NCI-H2171 treated with DMSO at 0.1 percent for 48 hours (cell line): ENCODE measurements around the gene BBS9.
"Not testable (repeated sequence)": the region's sequence is repeated elsewhere in the genome, so short reads cannot be mapped to it uniquely, and the experiment has no call there.

ENCODE experiments used
- DNase-seq: peaks from one replicate; lab custom pipeline; 2025; lab: John Stamatoyannopoulos, UW

The BBS9 gene

DNA sequence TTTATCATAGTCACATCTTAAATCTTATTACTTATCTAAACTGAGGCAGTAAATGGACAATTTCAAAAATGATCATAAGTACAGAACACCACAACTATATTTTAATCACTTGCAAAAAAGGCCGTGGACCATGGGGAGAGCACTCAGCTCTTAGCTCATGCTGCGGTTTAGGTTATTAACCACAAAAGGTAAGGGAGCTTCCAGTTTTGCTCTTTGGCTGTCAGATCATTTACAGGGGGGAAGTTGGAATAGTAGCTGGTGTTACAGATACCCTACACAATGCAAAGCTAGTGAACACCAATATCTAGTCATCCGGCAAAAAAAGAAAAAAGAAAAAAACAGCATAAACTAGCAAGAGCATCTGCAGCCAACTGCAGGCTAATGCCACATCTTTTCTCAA lies 147.0 kb downstream of the BBS9 start:
- DNase-seq = no peak

DNA sequence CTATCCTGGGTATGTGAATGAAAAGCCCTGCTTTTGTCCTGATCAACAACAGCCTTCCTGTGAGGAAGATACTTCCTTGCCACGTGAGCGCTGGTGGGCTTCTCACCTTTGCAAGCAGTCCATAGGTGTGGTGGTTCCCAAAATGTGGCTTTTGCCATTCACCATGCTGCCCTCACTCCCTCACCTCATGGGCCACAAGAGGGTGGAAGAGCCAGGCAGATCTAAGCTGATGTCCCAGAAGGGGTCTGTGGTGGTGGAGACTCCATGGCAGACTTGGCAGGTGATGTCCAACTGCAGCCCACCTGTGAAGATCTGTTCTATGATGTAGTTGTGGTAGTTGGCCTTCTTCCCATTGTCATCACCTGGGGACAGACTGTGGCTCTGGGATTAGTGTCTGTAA lies 147.4 kb downstream of the BBS9 start:
- DNase-seq = no peak

DNA sequence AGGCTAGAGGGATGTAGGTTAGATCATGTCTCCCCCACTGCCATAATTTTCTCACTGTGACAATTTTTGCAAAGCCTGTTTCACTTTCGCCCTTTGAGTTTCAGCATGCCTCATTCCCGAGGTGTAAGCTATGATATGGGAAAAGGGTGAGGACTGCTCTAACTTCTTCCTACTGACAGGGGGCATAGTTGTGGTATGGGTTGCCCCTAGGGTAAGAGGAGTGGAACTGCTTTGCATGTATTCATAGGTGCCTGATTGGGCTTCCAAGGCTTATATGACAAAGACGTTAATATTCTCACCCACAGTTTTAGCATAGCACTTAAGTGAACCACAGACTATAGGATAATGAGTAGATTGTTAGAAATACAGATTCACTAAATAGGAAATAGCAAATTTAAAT lies 148.7 kb downstream of the BBS9 start:
- no peak for DNase-seq

DNA sequence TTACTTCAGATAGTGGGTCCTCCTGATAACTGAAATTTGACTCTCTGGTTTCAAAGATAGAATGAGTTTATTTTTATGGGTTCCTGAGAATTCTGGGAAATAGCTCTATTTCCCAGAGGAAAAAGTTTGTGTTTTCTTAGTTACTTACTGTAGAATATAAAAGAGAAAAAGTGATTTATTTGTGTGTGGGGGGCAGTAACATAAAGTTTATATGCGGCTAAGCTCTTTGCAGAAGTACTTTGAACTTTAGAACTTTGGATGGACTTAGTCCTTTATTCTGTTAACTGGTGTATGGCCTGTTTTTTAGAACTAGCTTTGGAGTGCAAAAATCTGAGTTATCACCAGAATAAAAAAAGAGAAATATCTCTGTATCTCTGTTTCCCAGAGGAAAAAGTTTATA lies 157.1 kb downstream of the BBS9 start:
- DNase-seq = no peak

DNA sequence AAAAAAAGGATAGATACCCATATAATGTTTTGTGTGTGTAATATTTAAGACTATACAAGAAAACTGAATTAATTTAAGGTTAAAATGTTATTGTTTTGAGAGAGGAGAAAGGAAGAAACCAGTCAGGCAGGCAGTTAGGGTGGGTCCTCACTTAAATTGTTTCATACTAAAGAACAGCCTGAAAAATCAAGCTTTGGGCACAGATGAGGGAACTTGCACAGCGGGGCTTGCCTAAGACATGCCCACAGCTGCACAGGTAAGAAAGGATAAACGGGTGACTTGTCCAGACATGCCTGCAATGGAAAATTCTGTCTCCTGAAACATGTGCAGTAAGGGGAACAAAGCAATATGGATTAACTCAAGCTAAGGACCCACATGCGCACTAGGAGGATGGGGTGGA lies 158.4 kb downstream of the BBS9 start:
- DNase-seq = peak; percentile 63

DNA sequence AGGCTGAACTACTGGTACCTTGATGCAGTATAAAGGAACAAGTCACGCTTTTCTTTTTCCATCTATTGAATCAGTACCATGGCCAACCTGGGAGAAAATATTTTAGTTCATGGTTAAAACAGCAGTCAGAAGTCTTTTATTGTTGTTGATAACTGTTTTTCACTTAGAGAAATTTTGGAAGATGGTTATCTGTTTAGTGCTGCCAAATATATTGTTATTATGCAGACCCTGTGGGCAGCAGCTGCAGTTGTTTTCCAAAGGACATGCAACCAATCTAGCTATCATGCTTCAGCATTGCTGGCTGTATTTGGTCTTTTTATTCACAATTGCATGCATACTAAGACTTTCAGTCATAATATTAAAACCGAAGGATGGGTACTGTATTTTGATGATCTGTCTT lies 169.5 kb downstream of the BBS9 start:
- DNase-seq = no peak

DNA sequence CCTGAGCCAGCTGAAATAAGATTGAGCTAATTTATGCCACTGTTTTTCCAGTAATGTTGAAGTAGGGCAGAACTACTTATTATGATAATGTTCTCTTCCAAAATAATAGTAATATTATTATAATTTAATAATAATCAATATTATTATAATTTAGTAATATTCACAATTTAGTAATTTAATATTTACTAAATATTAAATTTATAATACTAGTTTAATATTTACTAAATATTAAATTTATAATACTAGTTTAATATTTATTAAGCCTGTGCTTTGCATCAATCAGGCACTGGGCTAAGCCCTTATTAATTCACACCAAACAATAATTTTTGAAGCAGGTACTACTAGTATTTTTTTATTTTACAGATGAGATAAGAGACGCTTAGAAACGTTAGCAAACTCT lies 170.1 kb downstream of the BBS9 start:
- no peak for DNase-seq

DNA sequence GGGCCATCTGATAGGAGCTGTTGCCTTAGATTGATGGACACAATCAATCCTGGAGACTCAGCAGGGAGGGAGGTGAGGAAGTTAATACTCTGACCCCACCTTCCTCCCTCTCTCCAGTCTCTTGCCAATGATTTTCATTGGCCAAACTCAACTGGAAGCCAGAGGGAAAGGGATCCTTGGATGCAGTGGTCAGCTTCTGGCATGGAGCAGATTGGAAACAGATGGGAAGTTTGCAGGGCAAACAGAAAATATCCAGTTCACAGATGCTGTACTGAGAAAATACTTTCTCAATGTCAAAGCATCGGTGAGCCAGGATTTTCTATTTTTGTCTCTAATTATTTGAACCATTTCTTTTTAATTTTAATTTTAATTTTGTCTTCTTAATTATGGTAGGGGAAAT lies 170.8 kb downstream of the BBS9 start:
- no peak for DNase-seq

DNA sequence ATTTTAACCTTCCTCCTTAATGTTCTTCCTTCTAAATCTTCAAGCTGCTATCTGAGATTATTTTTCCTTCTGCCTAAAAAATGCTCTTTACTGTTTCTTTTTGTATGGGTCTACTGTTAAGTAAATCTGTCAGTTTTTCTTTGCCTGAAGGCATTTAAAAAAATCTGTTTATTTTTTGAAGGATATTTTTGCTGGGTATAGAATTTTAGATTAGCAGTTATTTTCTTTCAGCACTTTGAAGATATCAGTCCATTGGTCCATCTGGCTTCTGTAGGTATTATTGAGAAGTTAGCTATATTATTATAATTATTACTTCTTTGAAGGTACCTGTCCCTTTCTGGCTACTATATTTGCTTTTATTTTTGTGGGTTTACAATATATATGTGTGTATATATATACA lies 171.4 kb downstream of the BBS9 start:
- no peak for DNase-seq

DNA sequence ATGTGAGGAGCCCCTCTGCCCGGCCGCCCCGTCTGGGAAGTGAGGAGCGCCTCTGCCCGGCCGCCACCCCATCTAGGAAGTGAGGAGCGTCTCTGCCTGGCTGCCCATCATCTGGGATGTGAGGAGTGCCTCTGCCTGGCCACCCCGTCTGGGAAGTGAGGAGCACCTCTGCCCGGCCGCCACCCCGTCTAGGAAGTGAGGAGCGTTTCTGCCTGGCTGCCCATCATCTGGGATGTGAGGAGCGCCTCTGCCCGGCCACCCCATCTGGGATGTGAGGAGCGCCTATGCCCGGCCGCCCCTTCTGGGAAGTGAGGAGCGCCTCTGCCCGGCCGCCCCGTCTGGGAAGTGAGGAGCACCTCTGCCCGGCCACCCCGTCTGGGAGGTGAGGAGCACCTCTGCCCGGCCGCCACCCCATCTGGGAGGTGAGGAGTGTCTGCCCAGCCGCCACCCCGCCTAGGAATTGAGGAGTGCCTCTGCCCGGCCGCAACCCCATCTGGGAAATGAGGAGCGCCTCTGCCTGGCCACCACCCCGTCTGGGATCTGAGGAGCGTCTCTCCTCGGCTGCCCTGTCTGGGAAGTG lies 174.7 kb downstream of the BBS9 start:
- not testable (repeated sequence) for DNase-seq

DNA sequence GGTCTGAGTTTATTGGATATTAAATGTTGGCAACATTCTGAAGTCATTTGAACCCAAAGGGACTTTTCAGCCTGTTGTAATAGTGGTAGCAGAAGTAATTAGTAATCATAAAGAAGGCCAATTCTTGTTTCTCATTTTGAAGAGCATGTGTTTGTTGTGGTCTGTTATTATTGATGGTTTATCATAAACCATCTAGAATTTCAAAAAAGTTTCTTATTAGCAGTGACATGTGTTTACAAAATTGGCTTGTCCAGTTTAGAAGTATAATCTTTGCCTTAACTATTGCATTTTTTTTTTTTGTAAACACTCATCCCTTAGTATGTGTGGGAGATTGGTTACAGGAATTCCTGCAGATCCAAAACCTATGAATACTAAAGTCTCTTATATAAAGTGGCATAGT lies 177.8 kb downstream of the BBS9 start:
- no peak for DNase-seq

DNA sequence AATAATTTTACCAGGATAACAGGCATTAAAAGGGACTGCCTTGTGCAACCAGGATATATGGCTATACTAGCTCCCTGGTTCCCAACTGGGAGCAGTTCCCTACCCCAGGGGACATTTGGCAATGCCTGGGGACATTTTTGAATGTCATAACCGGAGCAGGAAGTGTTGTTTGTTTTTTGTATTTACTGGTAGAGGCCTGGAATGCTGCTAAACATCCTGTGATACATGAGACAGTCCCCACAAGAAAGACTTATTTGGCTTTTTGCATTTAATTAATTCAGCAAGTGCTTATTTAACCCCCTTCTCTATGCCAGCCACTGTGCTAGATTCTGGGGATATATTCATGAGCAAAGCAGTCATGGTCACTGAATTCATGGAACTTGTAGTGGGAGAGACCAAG lies 181.2 kb downstream of the BBS9 start:
- no peak for DNase-seq

DNA sequence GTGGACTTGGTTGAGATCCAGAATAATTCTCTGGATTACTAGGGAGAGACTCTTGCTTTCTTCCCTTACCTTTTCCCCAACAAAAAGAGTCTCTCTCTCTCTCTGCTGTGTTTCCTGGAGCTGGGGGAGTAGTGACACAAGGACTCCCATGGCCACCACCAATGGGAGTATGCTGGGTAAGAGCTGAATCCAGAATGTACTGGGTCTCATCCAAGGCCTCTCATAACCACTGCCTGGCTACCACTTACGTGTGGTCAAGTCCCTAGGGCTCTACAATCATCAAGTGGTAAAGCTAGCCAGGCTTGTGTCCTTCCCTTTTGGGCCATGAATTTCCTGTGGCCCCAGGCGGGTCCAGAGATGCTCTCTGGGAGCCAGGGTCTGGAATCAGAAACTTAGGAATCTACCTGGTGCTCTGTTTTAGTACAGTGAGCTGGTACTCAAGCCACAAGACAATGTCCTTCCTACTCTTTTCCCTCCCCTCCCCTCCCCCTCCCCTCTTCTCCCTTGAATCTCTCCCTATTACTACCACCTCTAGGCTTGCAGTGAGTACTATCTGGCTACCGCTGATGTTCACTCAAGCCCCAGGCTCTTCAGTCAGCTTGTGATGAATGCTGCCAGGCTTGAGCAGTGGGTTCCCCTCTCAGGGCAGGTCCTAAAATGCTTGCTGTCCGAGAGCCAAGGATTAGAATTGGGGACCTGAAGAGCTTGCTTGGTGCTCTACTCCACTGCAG lies 196.6 kb downstream of the BBS9 start:
- no peak for DNase-seq

DNA sequence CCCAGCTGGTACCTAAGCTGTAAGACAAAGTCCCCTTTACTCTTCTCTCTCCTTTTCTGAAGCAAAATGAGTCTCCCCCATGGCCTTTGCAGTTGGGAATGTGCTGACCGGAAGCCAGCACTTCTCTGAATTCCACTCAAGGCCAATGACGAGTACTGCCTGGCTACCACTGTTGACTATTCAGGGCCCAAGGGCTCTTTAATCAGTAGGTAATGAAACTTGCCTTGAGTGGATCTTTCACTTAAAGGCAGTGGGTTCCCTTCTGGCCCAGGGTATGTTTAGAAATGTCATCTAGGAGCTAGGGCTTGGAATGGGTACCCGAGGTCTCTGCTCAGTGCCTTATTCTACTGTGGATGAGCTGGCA lies 197.1 kb downstream of the BBS9 start:
- DNase-seq = no peak

DNA sequence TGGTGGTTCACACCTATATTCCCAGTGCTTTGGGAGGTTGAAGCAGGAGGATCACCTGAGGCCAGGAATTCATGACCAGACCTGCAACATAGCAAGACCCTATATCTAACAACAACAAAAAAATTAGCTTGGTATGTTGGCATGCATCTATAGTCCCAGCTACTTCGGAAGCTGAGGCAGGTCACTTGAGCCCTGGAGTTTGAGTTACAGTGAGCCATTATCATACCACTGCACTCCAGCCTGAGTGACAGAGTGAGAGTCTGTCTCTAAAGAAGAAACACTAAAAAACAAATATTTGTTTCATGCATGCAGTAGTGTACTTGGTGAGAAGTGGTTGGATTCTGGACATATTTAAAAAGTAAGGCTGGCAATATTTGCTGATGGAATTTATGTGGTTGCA lies 198.1 kb downstream of the BBS9 start:
- DNase-seq = no peak

DNA sequence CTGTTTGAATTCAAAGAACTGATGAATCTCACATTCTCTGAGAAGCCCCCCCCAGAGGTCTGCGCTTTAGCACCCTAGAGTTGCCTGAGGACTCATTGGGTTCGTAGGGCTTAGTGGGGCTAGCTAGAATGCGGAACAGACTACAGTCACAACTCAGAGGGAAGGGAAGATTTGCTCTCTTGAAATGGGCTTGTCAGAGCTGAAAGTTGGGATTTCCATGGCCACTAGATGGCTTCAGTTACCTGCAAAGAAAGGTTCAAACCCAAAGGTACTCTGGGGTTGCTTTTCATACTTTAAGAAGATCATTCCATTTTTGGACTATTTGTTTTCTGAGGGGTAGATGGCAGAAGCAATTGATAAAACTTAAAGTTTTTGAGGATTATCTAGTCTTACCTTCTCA lies 205.0 kb downstream of the BBS9 start:
- peak; percentile 54 for DNase-seq

DNA sequence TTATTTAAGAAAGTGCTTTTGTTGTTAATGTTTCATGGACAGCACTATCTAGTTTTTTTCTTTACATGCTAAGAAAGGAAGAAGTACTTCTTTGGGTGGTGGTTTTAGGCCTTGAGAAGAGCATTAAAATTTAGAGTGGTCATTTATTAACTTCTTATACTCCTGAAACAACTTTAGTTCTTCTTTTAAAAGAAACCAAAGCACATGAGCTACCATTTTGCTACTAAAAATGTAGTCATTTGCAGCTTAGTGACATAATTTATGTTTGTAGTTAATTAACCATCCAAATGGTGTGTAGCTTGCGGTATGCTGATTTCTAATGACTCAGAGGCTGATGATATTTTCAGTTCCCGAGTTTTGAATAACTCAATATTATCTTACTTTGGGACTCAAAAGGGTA lies 207.5 kb downstream of the BBS9 start:
- DNase-seq = no peak

DNA sequence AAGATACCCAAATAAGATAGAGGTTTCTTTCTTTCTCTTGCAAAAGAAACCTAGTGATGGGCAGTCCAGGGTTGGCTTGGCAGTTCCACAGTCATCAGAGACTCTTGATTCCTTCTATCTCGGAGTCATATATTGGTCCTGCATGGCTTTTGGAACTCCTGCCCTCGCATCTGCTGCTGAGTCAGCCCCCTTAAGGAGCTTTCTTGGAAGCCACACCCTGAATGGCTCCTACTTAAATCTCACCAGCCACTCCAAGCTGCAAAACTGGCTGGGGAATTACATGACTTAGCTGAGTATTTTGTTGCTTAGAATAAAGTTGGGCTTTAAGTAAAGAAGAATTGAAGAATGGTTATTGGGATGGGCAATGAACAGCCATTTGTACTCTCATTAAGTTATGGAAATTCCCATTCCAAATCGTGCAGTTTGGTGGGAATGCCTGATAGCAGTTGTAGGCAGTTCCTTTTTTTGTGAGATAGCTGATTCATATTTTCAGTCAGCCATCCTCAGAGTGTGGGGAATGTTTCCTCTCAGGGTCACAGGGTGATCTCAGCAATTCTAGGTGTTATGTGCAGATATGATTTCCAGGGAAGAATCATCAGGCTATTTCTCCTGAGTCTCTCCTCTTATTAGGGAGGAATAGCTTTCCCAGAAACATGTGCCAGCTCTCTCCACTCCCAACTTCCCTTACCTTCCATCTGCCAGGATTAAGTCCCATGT lies 209.9 kb downstream of the BBS9 start:
- DNase-seq = no peak

DNA sequence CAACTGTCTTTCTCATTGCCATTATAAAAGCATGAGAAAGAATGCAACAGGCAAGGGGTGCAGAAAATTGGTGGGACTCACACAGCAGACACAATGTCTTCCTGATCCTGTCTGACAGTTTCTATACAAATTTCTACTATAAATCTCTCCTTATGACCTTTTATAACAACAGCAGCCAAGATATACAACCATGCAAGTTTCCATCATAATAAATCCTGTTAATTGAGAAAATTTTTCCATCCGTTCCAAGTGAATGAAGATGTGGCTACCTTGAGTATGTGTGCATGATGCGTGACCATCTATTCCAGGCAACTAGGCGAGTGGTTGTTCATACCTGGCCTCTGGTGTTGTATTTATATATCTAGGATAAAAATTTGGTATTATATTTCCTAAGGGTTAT lies 216.7 kb downstream of the BBS9 start:
- no peak for DNase-seq

DNA sequence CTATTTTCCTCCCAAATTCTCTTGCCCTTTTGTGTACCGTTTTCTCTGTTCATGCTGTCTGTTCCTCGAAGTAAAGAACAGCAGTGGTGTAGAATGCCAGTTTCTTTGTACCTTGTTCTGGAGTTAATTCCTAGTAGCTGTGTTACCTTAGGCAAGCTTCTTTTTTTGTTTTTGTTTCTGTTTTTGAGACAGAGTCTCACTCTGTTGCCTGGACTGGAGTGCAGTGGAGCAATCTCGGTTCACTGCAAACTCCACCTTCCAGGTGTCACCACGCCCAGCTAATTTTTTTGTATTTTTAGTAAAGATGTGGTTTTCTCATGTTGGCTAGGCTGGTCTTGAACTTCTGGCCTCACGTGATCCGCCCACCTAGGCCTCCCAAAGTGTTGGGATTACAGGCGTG lies 221.2 kb downstream of the BBS9 start:
- DNase-seq = no peak

DNA sequence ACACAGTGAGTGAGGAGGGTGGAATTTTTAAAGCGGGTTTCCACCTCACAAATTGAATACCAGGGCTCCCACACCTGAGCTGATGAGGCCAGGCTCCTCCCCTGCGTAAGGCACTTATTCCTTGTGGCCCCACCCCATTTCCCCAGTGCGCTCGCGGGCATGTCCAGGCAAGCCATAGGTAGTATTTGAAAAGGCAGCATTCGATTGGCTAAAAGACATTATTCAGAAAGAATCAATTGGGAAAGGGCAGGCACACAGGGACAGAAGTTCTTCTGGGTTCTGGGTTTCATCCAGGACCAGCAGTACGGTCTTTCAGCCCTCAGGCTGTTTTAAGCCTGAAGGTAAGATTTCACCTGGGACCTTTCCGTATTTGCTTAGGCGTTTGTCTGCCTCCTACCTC lies 222.3 kb downstream of the BBS9 start:
- DNase-seq = no peak

DNA sequence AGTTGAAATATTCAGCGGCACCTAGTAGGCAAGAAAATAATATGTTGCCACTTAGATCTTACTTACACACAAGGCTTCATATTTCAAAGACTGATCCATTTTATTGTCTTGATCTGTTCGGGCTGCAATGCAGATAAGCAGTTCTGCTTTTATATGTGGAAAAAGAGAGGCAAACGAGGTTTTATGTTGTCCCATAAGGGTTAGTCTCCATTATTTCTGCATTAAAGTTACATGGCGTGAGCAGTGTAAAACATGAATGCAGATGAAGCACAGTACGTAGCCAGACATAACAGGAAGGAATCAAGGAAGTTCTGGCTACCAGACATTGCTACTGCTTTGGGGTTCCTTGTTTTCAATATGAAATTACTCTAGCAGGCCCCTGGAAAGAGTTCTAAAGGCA lies 224.8 kb downstream of the BBS9 start:
- DNase-seq = no peak

DNA sequence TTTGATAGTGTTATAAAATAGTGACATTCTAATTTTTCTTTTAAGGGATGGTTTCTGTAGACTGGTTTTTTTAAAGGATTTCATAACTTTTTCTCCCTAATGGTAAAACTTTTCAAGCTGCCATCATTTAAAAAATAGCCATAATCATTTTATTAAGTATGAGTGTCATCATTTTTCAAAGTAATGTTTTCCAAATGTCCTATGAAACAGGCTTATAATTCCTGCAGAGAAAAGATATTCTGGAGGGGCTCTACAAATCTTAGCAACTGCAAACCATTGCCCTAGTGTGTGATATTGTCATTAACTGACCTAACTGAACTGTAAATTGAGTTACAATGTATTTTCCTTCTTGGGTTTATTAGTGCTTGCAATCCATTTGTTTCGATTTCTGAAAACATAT lies 226.0 kb downstream of the BBS9 start:
- DNase-seq = no peak

DNA sequence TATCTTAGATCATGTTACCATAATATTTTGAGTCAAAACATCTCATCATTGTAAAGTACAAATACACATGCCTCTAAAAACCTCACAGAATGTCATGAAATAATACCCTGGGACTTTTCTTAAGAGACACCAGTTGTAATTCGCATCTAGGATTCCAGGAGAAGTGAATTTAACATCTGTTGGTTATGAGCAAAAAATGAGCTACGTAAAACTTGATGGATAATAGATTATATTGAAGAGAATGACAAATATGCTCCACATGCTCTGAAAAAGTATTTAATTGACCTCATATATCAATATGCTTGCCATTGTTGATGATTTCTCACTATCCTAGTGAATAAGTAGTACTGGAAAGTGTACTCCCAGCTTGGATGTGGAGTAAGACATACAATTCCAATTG lies 227.0 kb downstream of the BBS9 start:
- DNase-seq = no peak
